NB4 (cell line): ENCODE results near the gene ABCB8.

Experiments
- CTCF ChIP-seq: IDR thresholded peaks from one replicate; pipeline ENCODE4 v1.5.1; 2012; ENCODE audit warnings: low read depth, low read length
- MYC ChIP-seq: IDR thresholded peaks from 2 replicates; pipeline ENCODE4 v1.6.1; 2011; ENCODE audit warnings: low read depth, low read length
- POLR2A ChIP-seq: IDR thresholded peaks from 2 replicates; pipeline ENCODE4 v1.6.1; 2011; ENCODE audit warnings: mild to moderate bottlenecking; ENCODE audit not compliant: insufficient read length; ENCODE audit errors: extremely low read depth

- no peak for TF ChIP-seq CTCF
- TF ChIP-seq POLR2A: no peak
- no peak for TF ChIP-seq MYC
These were observed 60.0 kb downstream of the ABCB8 start for GRCh38 chr7:151088019-151088855.
